ENCODE results near the gene KRT35. TPM values are rescaled to one million over a fixed set of nuclear protein-coding genes. Genes with fewer than 3 reads are reported as not detected.

Gene KRT35
- total RNA-seq (ENCODE audit: low replicate concordance): not detected in 2 replicates

DNA sequence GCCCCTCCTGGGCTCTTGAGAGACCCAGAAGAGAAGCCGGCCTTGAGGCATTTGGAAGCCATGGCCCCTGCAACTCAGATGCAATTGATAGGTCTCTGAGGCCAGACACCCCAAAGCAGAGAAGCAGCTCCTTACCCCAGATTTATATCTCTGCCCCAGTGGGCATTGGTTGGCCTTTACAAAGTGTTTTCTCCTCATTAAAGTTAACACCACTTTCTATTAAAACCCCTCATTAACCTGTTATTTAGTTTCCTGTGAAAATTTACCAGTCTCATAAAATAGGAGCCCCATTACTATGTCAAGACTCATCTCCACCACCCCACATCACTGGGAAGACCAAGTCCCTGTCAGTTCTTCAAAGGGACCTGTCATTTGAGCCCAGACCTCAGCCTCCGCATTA, at the start of gene KRT35:
Gene KRT35 (minus strand): TSS at position 116 of the 400 bp plus-strand sequence. CDS start 54 bp downstream, at position 62.

DNA sequence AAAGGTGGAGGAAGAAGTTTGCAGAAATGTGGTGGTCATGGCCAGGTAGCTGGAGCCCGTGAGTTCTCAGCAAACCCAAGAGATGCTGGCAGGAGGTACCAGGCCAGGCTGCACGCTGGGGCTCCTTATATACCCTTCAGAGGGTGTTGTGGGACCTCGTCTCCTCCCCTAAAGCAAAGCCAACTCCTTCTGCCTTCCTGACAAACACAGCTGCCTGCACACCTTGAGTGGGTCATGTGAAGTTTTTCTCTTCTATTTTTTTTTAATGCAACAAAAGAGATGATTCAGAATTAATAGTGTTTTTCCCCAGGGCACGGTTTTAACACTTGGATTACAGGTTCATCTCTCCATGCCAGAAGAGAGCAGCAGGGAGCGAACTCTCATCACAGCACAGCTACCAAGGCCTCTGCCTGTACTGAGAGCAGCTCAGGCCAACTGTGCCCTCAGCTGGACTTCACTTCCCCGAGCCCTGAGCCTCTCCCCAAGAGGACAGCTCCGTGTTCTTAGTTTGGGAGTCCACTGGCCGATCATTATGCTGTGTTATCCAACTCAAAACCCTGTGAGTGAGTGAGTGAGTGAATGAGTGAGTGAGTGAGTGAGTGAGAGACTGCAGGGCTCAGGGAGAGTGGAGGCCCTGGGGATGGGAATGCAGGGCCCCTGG, 38.0 kb upstream of the KRT35 start, which contains the start of gene KRT15:
Gene KRT15 (minus strand): TSS at position 102 of the 661 bp plus-strand sequence. CDS start 63 bp downstream, at position 39.

DNA sequence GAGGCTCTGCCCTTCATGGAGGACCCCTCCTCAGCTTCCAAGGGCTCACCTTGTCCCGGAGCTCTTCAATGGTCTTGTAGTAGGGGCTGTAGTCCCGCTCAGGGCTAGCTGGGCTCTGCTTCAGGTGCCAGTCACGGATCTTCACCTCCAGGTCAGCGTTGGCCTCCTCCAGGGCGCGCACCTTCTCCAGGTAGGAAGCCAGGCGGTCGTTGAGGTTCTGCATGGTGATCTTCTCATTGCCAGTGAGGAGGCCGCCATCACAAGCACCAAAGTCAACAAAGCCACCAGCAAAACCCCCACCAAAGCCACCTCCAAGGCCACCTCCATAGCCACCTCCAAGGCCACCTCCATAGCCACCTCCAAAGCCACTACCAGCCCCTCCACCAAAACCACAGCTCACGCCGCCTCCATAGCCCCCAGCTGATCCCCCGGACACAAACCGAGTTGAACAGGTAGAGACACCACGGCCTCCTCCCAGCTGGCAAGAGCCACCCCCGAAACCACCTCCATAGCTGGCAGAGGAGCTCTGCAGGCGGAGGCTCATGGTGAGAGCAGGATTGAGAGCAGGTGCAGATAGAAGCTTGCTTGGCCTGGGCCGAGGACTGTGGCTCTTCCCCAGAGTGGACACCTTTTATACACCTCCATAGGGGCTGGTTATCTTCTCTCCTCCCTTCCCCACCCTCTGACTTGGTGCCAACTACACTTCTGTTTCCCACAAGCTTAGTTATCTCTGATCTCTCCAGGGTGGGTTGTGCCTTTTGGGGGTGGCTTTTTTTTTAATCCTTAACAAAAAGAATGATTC, 24.3 kb upstream of the KRT35 start, which contains the start of gene KRT13:
Gene KRT13 (minus strand): TSS at position 606 of the 802 bp plus-strand sequence. CDS start 62 bp downstream, at position 544.

DNA sequence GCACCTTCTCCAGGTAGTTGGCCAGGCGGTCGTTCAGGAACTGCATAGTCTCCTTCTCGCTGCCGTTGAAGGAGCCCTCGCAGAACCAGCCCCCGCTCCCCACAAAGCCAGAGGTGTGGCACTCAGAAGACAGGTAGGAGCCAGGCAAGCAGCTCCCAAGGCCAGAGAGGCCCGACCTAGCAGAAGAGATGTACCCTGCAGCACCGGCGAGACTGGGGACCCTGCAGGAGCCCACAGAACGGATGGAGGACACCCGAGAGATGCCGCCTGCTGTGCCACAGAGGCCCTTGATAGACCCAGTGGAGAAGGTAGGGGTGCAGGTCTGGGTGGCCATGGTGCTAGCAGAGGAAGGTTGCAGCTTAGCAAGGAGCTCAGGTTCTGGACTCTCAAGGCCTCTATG, 8.6 kb upstream of the KRT35 start, which contains the start of gene KRT36:
Gene KRT36 (minus strand): TSS at position 380 of the 400 bp plus-strand sequence. CDS start 46 bp downstream, at position 334.

DNA sequence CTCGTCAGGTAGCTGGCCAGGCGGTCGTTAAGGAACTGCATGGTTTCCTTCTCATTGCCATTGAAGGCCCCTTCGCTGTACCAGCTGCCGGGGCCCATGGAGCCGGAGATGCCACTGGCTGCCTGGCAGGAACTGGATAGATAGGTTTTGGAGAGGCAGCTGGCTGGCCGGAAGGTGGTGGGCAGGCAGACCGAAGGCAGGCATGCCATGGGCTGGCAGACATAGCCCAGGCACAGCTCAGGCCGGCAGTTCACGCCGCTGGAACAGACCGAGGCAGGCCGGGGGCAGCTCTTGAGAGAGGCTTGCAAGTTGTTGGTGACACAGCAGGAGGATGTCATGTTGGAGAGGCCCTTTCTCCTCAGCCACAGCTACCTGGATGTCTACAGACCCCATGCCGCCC, 14.0 kb downstream of the KRT35 start, which contains the start of gene KRT32:
Gene KRT32 (minus strand): TSS at position 399 of the 400 bp plus-strand sequence. CDS start 61 bp downstream, at position 338.

DNA sequence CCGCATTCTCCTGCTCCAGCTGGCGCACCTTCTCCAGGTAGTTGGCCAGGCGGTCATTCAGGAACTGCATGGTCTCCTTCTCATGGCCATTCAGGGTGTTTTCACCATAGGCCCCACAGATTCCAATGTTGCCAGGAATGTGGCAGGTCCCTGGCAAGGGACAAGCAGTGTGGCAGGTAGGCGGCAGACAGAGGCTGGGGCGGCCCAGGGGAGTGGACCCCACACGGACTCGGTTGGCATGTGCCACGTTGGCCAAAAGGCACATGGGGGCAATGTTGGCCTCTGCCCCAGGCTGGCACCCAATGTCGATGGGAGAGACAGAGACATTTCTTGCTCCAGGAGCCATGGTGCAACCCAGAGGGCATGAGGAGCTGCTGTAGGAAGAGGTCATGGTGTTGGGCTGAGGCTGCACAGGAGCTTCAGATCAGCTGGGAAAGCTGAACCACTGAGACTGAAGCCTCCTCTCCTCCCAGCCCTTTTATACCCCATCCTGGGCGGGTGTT, 40.4 kb downstream of the KRT35 start, which contains the start of gene KRT38:
Gene KRT38 (minus strand): TSS at position 453 of the 503 bp plus-strand sequence. CDS start 62 bp downstream, at position 391.

Other genes starting within 250 kb of the KRT35 start
- gene KRTAP9-3, start 248.7 kb downstream of the KRT35 start, total RNA-seq (ENCODE audit: low replicate concordance): not detected in 2 replicates
- gene KRTAP9-8, start 243.2 kb downstream of the KRT35 start, total RNA-seq (ENCODE audit: low replicate concordance): not detected in 2 replicates
- gene KRTAP9-4, start 231.5 kb downstream of the KRT35 start, total RNA-seq (ENCODE audit: low replicate concordance): not detected in 2 replicates
- not detected in 2 replicates for gene KRTAP9-9, start 225.8 kb downstream of the KRT35 start, total RNA-seq (ENCODE audit: low replicate concordance)
- gene KRTAP9-6, start 215.8 kb downstream of the KRT35 start, total RNA-seq (ENCODE audit: low replicate concordance): not detected in 2 replicates
- gene KRTAP9-7, start 205.5 kb downstream of the KRT35 start, total RNA-seq (ENCODE audit: low replicate concordance): not detected in 2 replicates
- not detected in 2 replicates for gene KRTAP29-1, start 178.3 kb downstream of the KRT35 start, total RNA-seq (ENCODE audit: low replicate concordance)
- not detected in 2 replicates for gene KRTAP16-1, start 171.8 kb downstream of the KRT35 start, total RNA-seq (ENCODE audit: low replicate concordance)
- gene KRTAP17-1, start 165.4 kb downstream of the KRT35 start, total RNA-seq (ENCODE audit: low replicate concordance): not detected in 2 replicates
- not detected in 2 replicates for gene KRT33A, start 130.3 kb downstream of the KRT35 start, total RNA-seq (ENCODE audit: low replicate concordance)
- not detected in 2 replicates for gene KRT33B, start 111.3 kb downstream of the KRT35 start, total RNA-seq (ENCODE audit: low replicate concordance)
- under 0.01 TPM in 1 of 2 replicates, not detected in the other for gene KRT34, start 98.8 kb downstream of the KRT35 start, total RNA-seq (ENCODE audit: low replicate concordance)
- not detected in 2 replicates for gene KRT31, start 83.5 kb downstream of the KRT35 start, total RNA-seq (ENCODE audit: low replicate concordance)
- not detected in 2 replicates for gene KRT37, start 56.6 kb downstream of the KRT35 start, total RNA-seq (ENCODE audit: low replicate concordance)
- under 0.01 TPM in 1 of 2 replicates, not detected in the other for gene KRT38, start 40.2 kb downstream of the KRT35 start, total RNA-seq (ENCODE audit: low replicate concordance)
- not detected in 2 replicates for gene KRT32, start 13.8 kb downstream of the KRT35 start, total RNA-seq (ENCODE audit: low replicate concordance)
- gene KRT36, start 8.8 kb upstream of the KRT35 start, total RNA-seq (ENCODE audit: low replicate concordance): 0.08 and 0.12 TPM in 2 replicates
- gene KRT13, start 24.5 kb upstream of the KRT35 start, total RNA-seq (ENCODE audit: low replicate concordance): not detected in 2 replicates
- gene KRT15, start 37.7 kb upstream of the KRT35 start, total RNA-seq (ENCODE audit: low replicate concordance): 0.35 and 0.90 TPM in 2 replicates
- 8.8 and 47.4 TPM in 2 replicates for gene KRT19, start 47.2 kb upstream of the KRT35 start, total RNA-seq (ENCODE audit: low replicate concordance)
- not detected in 2 replicates for gene KRT9, start 90.9 kb upstream of the KRT35 start, total RNA-seq (ENCODE audit: low replicate concordance)
- 0.23 TPM in 1 of 2 replicates, not detected in the other for gene KRT14, start 105.7 kb upstream of the KRT35 start, total RNA-seq (ENCODE audit: low replicate concordance)
- 0.15 and 0.35 TPM in 2 replicates for gene KRT16, start 131.6 kb upstream of the KRT35 start, total RNA-seq (ENCODE audit: low replicate concordance)
- gene KRT17, start 143.4 kb upstream of the KRT35 start, total RNA-seq (ENCODE audit: low replicate concordance): 0.47 and 4.3 TPM in 2 replicates
- 82.7 and 93.4 TPM in 2 replicates for gene EIF1, start 207.7 kb upstream of the KRT35 start, total RNA-seq (ENCODE audit: low replicate concordance)
- gene GAST, start 231.2 kb upstream of the KRT35 start, total RNA-seq (ENCODE audit: low replicate concordance): not detected in 2 replicates